Motor neuron (in vitro differentiated cells): Measurements from ENCODE around the gene TMEM187. TPM values are rescaled to one million over a fixed set of nuclear protein-coding genes. Genes with fewer than 3 reads are reported as not detected.

Experiments used
- ATAC-seq, 8 experiments: fragments of 200-7000 bp; cut with Tn5 transposase; replicated peaks in 6 of 8; 2 replicates each; pipeline ENCODE4 v1.8.0; 2021; ENCODE audit warnings: mild to moderate bottlenecking in 8 of 8, moderate library complexity in 8 of 8
- H3K27ac ChIP-seq, 2 donors: fragments of 250-450 bp; sonication (Bioruptor Pico); 2 replicates each; pipeline ENCODE4 v1.9.0; 2021; ENCODE audit warnings: antibody characterized with exemption in 2 of 2, mild to moderate bottlenecking in 2 of 2, moderate library complexity in 1 of 2
- H3K4me1 ChIP-seq, 2 donors: fragments of 250-450 bp; sonication (Bioruptor Pico); replicated peaks in 1 of 2; 2 replicates each; pipeline ENCODE4 v1.6.1; 2021; ENCODE audit warnings: antibody characterized with exemption in 2 of 2, mild to moderate bottlenecking in 2 of 2, moderate library complexity in 1 of 2
- H3K4me3 ChIP-seq, 5 donors: fragments of 250-450 bp; sonication (Bioruptor Pico); 2 replicates each; pipeline ENCODE4 v1.9.0; 2021; ENCODE audit warnings: antibody characterized with exemption in 5 of 5, mild to moderate bottlenecking in 5 of 5, moderate library complexity in 4 of 5
- WGBS, 10 experiments: fragments of 450-650 bp; shearing (Covaris generic); methylation state at CpG; one replicate each; pipeline ENCODE4 v1.0.0; 2022; 5-methylcytosine and 5-hydroxymethylcytosine counted together
- in situ Hi-C, 9 experiments: fragments of 400-800 bp; cut with MboI; loops; one replicate each; pipeline ENCODE4 v1.15.0; 2021; ENCODE audit warnings: low sequenced_read_pairs in 9 of 9, low pct_unique_long_range_greater_than_20kb in 2 of 9; ENCODE audit not compliant: unreplicated experiment in 9 of 9
- total RNA-seq, 8 experiments: library from RNA; unstranded; fragments of 300-600 nt; gene quantifications; 2 replicates each; pipeline versions ENCODE4 v1.2.3 to v1.2.4, GENCODE V29; 2022

Gene TMEM187
- total RNA-seq, 8 experiments from 2014 or later = 2.7 to 9.5 (median 4.7) TPM

GRCh38 chrX:153953342-153953830 is 19.2 kb upstream of the TMEM187 start:
- Histone ChIP-seq H3K4me1 (peaks cover 5 to 11% of the 10 kb centered on the region in 2 donors), H3K27ac (peak overlapping the region; percentile 64 to 74), H3K4me3 (no peak overlapping the region)
- in situ Hi-C loops = no loop called here
- ATAC-seq = peak; percentile 40 to 81 (median 65)
- WGBS, 10 experiments = no CpG with 5 or more reads among the region's 33 CpGs

- in situ Hi-C loops = no loop called here
- no peak overlapping the region for H3K4me3 ChIP-seq
- H3K4me1 ChIP-seq = peaks cover 3 to 5% of the 10 kb centered on the region in 2 donors
- peak in 3 of 8 experiments; percentile 1 to 6 (median 6) for ATAC-seq
- WGBS, 10 experiments = 73 to 100% methylated on average over 1 to 3 of the region's 33 CpGs; no CpG with 5 or more reads in 8 of the 10 experiments
- no peak overlapping the region for H3K27ac ChIP-seq
These were observed 18.5 kb upstream of the TMEM187 start for GRCh38 chrX:153953892-153954557.

GRCh38 chrX:153954558-153955227 is 17.9 kb upstream of the TMEM187 start:
- peak in 2 of 8 experiments; percentile 2 to 3 for ATAC-seq
- Histone ChIP-seq H3K4me1 (peaks cover 3 to 4% of the 10 kb centered on the region in 2 donors), H3K4me3 (no peak overlapping the region), H3K27ac (no peak overlapping the region)
- 95% methylated on average over 4 of the region's 44 CpGs; no CpG with 5 or more reads in 9 of the 10 experiments for WGBS, 10 experiments
- in situ Hi-C loops = no loop called here

- peak in 3 of 8 experiments; percentile 6 to 12 (median 9) for ATAC-seq
- H3K4me3 ChIP-seq = no peak overlapping the region
- 71% methylated on average over 5 of the region's 12 CpGs; no CpG with 5 or more reads in 9 of the 10 experiments for WGBS, 10 experiments
- H3K27ac ChIP-seq = no peak overlapping the region
- H3K4me1 ChIP-seq = peaks cover 3 to 4% of the 10 kb centered on the region in 2 donors
- in situ Hi-C loops = no loop called here
These were observed 17.3 kb upstream of the TMEM187 start for GRCh38 chrX:153955228-153955732.

GRCh38 chrX:153956044-153956907 is 16.3 kb upstream of the TMEM187 start:
- in situ Hi-C loops = no loop called here
- Histone ChIP-seq H3K27ac (no peak overlapping the region), H3K4me1 (peaks cover 3 to 4% of the 10 kb centered on the region in 2 donors), H3K4me3 (no peak overlapping the region)
- ATAC-seq = no peak
- 70 to 100% methylated on average over 3 of the region's 35 CpGs; no CpG with 5 or more reads in 8 of the 10 experiments for WGBS, 10 experiments

- in situ Hi-C loops = no loop called here
These were observed 15.3 kb upstream of the TMEM187 start for GRCh38 chrX:153957224-153957623.

GRCh38 chrX:153958605-153959004 is 13.9 kb upstream of the TMEM187 start:
- ATAC-seq = no peak
- no peak overlapping the region for H3K27ac ChIP-seq
- no CpG with 5 or more reads among the region's 14 CpGs for WGBS, 10 experiments
- no peak overlapping the region for H3K4me3 ChIP-seq
- in situ Hi-C loops = no loop called here
- no peaks in the 10 kb centered on the region for H3K4me1 ChIP-seq

More at GRCh38 chrX:153957224-153957623, 15.3 kb upstream of the TMEM187 start:
- peaks cover 3 to 4% of the 10 kb centered on the region in 2 donors for H3K4me1 ChIP-seq
- H3K4me3 ChIP-seq = no peak overlapping the region
- 72 to 100% methylated on average over 1 to 4 of the region's 17 CpGs; no CpG with 5 or more reads in 8 of the 10 experiments for WGBS, 10 experiments
- ATAC-seq = no peak
- H3K27ac ChIP-seq = no peak overlapping the region

- no peak overlapping the region for H3K27ac ChIP-seq
- H3K4me3 ChIP-seq = no peak overlapping the region
- no peaks in the 10 kb centered on the region for H3K4me1 ChIP-seq
- in situ Hi-C loops = no loop called here
- WGBS, 10 experiments = 100% methylated on average over 1 of the region's 15 CpGs; no CpG with 5 or more reads in 9 of the 10 experiments
- ATAC-seq = no peak
These were observed 12.9 kb upstream of the TMEM187 start for GRCh38 chrX:153959649-153960048.

GRCh38 chrX:153960077-153960476 is 12.5 kb upstream of the TMEM187 start:
- in situ Hi-C loops = no loop called here
- Histone ChIP-seq H3K4me3 (no peak overlapping the region), H3K27ac (no peak overlapping the region), H3K4me1 (no peaks in the 10 kb centered on the region)
- WGBS, 10 experiments = 77 to 100% (median 80%) methylated on average over 1 to 6 of the region's 16 CpGs; no CpG with 5 or more reads in 7 of the 10 experiments
- no peak for ATAC-seq

GRCh38 chrX:153960786-153961185 is 11.8 kb upstream of the TMEM187 start:
- Histone ChIP-seq H3K4me3 (no peak overlapping the region), H3K27ac (no peak overlapping the region), H3K4me1 (peaks cover 0 to under 1% of the 10 kb centered on the region in 2 donors)
- in situ Hi-C loops = no loop called here
- WGBS, 10 experiments = 77 to 100% (median 100%) methylated on average over 1 to 6 of the region's 22 CpGs; no CpG with 5 or more reads in 5 of the 10 experiments
- ATAC-seq = no peak

- no peak overlapping the region for H3K4me3 ChIP-seq
- WGBS, 10 experiments = 100% methylated on average over 1 of the region's 11 CpGs; no CpG with 5 or more reads in 9 of the 10 experiments
- H3K27ac ChIP-seq = no peak overlapping the region
- in situ Hi-C loops = no loop called here
- no peak for ATAC-seq
- H3K4me1 ChIP-seq = peaks cover 2 to 6% of the 10 kb centered on the region in 2 donors
These were observed 11.3 kb upstream of the TMEM187 start for GRCh38 chrX:153961292-153961691.

GRCh38 chrX:153963546-153963945 is 9.0 kb upstream of the TMEM187 start:
- peaks cover 23 to 24% of the 10 kb centered on the region in 2 donors for H3K4me1 ChIP-seq
- H3K4me3 ChIP-seq = no peak overlapping the region
- no peak for ATAC-seq
- in situ Hi-C loops = no loop called here
- WGBS, 10 experiments = 99 to 100% methylated on average over 4 to 10 of the region's 12 CpGs; no CpG with 5 or more reads in 8 of the 10 experiments
- H3K27ac ChIP-seq = no peak overlapping the region
